NCI-H2227 (cell line): Measurements from ENCODE around the gene NMT1.

Experiments
- DNase-seq: peaks from one replicate; lab custom pipeline; 2025; ENCODE audit not compliant: unreplicated experiment; lab: John Stamatoyannopoulos, UW

The NMT1 gene

DNA sequence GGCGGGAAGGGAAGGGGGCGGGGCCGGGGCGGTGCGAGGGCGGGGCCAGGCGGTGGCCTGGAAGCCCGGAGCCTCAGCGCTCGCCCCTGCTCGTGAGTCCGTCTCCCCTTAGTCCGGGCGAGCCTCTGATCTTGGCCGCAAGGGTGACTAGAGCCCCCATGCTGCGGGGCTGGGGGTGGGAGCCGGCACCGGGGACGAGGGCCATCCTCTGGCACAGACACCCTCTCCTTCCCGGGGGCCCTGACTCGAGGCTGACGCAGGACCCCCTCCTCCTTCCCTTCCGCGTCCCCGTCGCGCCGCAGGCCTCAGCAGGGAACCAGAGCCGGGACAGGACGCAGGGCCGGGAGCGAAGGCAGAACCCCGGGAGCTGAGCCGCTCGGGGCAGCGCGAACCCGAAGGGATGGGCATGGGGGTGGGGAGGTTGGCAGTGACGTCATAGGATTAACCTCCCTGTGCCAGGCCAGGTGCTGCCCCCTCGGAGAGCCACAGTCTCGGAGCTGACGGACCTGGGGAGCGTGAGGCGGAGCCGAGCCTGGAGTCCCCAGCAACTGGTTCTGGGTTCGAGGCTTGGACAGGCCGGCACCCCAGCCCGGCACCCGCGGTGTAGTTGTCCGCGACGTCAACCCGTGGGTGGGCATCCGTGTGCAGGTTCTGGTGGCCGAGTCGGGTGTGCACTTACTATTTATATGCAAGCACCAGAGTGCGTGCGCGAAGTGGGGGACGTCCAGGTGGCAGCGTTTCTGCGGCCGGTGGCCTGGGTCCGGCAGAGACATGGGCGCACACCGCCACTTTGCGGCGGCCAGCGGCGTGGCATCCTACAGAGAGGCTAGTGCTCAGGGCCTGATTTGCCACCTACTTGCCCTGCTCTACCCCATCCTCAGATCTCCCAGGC lies 71.7 kb downstream of the NMT1 start:
- DNase-seq = peak; percentile 82

DNA sequence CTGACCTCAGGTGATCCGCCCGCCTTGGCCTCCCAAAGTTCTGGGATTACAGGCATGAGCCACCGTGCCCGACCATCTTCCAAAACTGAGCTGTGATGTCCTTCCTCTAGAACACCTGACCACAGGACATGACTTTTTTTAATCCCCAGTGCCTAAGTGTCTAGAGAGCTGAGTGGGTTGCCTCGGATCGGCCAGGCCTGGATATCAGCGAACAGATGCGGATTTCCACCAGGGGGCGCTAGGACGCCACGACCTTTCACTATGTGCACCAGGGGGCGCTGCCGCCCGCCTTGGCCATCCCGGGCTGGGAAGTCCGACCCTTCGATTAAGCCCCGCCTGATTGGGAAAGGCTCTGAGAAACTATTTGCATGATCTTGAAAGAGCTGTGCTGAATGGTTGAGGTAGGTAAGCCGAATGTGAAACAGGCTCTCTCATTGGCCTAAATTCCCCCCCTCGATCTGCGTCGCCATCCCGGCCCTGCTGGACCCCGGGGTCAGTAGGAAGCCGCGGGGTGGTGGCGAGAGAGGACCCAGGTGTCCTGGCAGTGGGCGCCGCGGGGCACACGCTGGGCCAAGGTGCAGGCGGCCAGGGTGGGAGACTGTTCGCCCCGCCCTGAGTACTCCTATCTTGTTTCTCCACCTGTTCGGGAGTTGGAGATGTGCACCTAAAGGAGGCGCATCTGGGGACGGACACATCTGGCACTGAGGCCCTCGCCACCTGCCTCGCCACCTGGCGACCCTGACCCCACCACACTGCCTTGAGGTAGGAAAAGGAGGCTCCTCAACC lies 74.3 kb downstream of the NMT1 start, which contains the start of gene ACBD4:
ACBD4 (plus strand) TSS at position 496 of the 786 bp plus-strand sequence. CDS start 458 bp downstream, outside the sequence.
- DNase-seq = peak; percentile 98

DNA sequence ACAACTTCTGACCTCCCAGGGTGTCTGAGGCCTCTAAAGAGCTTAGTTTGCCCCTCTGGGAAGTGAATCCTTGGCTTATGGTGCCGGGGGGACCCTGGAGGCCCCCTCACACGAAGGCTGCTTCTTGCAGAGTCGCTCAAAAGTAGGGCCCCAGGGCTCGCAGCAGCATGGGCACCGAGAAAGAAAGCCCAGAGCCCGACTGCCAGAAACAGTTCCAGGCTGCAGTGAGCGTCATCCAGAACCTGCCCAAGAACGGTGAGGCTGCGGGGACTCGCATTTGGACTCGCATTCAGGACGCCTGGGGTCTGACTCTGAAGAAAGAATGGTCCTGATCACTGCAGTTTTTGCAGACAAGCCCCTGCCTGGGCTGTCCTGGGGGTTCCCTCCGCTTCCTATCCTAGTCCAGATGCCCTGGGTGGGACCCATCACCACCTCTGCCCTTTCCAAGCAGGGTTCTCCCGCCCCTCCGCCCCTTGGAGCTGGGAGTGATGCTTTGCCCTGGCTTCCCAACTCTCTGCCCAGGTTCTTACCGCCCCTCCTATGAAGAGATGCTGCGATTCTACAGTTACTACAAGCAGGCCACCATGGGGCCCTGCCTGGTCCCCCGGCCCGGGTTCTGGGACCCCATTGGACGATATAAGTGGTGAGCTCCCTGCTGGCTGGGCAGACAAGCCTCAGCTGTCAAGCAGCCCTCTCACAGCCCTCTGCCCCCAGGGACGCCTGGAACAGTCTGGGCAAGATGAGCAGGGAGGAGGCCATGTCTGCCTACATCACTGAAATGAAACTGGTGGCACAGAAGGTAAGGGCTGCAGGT lies 75.1 kb downstream of the NMT1 start:
- DNase-seq = no peak

- no peak for DNase-seq
Observed at GRCh38 chr17:45136846-45137560, 75.9 kb downstream of the NMT1 start.

GRCh38 chr17:45137561-45138305 lies 76.6 kb downstream of the NMT1 start:
- DNase-seq = no peak

- DNase-seq = peak; percentile 41
Observed at GRCh38 chr17:45138911-45139532, 77.9 kb downstream of the NMT1 start.

GRCh38 chr17:45139533-45139920 lies 78.4 kb downstream of the NMT1 start:
- no peak for DNase-seq

GRCh38 chr17:45143094-45143670 lies 82.1 kb downstream of the NMT1 start:
- DNase-seq = no peak

DNA sequence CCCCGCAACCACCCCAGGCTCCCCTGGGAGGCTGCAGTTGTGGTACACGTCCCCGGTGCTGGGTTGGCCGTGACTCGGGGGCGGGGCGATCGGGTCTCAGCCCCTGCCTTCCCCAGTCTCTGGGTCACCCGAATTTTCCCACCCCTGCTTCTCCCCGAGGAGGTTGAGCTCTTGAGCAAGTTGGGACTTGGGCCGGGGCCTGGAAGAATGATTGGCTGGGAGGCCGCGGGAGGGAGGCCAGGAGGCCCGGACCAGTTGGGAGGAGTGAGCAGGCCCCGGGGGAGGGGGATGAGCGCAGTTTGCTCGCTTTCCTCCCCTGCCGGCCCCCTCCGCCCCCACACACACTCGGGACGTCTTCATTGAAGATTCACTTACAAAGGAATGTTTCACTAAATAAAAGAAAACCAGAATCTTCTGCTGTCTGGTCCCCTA lies 82.7 kb downstream of the NMT1 start:
- no peak for DNase-seq

- DNase-seq = no peak
Observed at GRCh38 chr17:45144199-45145034, 83.3 kb downstream of the NMT1 start.

DNA sequence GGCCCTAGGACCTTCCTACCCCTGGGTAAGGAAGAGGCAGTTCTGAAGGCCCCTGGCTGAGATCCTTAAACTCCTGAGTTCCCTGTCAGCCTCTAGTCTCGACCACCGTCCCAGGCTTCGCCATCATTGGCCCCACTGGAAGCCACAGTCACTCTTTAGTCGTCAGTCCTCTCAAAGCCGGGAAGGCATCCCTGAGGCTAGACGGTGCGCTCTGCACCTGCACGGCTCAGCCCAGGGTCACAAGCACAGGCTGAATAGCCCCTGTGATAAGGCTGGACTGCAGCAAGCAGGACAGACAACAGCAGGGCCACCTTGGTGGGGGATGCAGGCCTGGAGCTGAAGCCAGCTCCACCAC lies 83.9 kb downstream of the NMT1 start:
- DNase-seq = no peak

DNA sequence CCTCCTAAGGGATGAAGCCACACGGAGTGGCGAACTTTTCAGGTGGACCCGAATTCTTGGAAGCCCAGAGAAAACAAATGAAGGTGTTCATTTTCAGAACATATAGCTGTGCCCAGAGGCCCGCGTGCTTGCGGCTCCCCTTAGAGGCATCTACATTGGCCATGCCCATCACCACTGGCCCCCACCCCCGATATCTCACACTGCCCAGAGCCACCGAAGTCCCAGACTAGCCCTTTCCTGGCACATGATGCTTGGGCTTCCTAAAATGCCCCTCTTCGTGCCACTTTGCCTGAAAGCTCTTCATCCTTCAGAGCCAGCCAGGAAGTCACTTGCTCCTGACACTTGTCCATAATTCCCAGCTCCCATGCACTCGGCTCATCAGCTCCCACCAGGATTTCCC lies 85.0 kb downstream of the NMT1 start:
- no peak for DNase-seq

GRCh38 chr17:45146592-45146889 lies 85.4 kb downstream of the NMT1 start:
- DNase-seq = no peak

GRCh38 chr17:45146890-45147580 lies 85.9 kb downstream of the NMT1 start:
- peak; percentile 90 for DNase-seq

GRCh38 chr17:45147581-45148182 lies 86.6 kb downstream of the NMT1 start:
- peak; percentile 95 for DNase-seq

DNA sequence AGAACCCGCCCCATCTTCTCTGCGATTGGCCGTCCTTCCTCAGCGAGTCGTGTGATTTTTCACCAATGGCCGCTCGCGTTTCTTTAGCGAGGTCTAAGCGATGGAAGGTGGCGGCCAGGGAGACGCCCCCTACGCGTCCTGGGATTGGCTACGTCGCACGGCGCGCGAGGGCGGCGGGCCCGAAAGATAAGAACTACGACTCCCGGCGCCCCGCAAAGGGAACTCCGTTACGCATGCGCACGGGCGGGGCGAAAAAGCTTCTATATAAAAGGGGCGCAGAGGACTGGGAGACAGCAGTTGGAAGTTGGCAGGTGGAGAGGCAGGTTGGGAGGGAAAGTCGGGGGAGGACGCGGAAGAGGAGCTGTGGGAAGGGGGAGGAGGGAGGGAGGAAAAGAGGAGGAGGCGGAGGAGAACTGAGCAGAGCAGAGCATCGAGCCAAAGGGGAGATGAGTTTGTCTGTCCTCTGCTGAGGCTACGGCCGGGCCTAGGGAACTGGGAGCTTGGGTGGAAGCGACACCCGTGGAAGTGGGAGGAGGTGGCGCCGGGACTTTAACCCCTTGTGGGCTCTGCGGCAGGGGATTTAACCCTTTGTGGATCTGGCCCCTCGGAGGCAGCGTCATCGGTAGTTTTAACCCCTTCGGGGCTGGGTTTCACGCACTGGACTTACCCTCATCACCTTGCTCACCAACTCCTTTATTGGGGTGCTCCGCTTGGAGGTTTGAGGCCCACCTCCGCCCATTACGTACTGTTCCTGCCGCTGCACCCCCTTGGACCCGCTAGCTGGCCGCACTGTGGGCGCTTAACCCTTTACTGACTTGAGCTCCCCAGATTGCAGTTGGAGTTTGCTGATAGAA lies 87.3 kb downstream of the NMT1 start, which contains the start of gene HEXIM1:
HEXIM1 (plus strand) TSS at position 293 of the 854 bp plus-strand sequence. CDS start 716 bp downstream, outside the sequence.
- DNase-seq = peak; percentile 100
